ENCODE results near the gene CACNA1D.

GRCh38 chr3:53815651-53816050 lies 321.2 kb downstream of the CACNA1D start:
- TF ChIP-seq EZH2phosphoT487 (IDR thresholded peaks at IDR 0.05; ENCODE audit: low read depth, severe bottlenecking, unreplicated experiment) (no peak), EZH2 (IDR thresholded peaks at IDR 0.05; ENCODE audit: borderline replicate concordance) (no peak)
- TF ChIP-seq, protein P1, sequence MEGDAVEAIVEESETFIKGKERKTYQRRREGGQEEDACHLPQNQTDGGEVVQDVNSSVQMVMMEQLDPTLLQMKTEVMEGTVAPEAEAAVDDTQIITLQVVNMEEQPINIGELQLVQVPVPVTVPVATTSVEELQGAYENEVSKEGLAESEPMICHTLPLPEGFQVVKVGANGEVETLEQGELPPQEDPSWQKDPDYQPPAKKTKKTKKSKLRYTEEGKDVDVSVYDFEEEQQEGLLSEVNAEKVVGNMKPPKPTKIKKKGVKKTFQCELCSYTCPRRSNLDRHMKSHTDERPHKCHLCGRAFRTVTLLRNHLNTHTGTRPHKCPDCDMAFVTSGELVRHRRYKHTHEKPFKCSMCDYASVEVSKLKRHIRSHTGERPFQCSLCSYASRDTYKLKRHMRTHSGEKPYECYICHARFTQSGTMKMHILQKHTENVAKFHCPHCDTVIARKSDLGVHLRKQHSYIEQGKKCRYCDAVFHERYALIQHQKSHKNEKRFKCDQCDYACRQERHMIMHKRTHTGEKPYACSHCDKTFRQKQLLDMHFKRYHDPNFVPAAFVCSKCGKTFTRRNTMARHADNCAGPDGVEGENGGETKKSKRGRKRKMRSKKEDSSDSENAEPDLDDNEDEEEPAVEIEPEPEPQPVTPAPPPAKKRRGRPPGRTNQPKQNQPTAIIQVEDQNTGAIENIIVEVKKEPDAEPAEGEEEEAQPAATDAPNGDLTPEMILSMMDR (IDR thresholded peaks at IDR 0.05; ENCODE audit: poor library complexity), result no peak
